Activated T-helper 1 cell treated with anti-CD3 and anti-CD28 coated beads, Interleukin-12 subunit alpha, Interleukin-12 subunit beta, Interleukin-2, Interleukin-4 antibody, amounts not matched to agents 30 ng/mL and 10 ng/mL and 1 ng/mL, durations not matched to agents 14 hours and 24 hours and 36 hours (primary cell): ENCODE measurements around the gene KSR2. TPM values are rescaled to one million over a fixed set of nuclear protein-coding genes. Genes with fewer than 3 reads are reported as not detected.

Experiments used
- DNase-seq: peaks from one replicate; pipeline ENCODE4 v3.0.0; 2021; ENCODE audit warnings: low spot score
- H3K27ac Mint-ChIP-seq: one replicate; pipeline ENCODE4 v1.8.0; 2021; ENCODE audit warnings: mild to moderate bottlenecking, mixed read lengths
- H3K27me3 Mint-ChIP-seq: one replicate; pipeline ENCODE4 v1.8.0; 2022; ENCODE audit warnings: mild to moderate bottlenecking, moderate library complexity, mixed read lengths; ENCODE audit not compliant: insufficient read depth
- H3K36me3 Mint-ChIP-seq: one replicate; pipeline ENCODE4 v1.8.0; 2021; ENCODE audit warnings: low read depth, mixed read lengths
- H3K4me1 Mint-ChIP-seq: one replicate; pipeline ENCODE4 v1.8.0; 2021; ENCODE audit warnings: low read depth, mixed read lengths
- H3K4me3 Mint-ChIP-seq: one replicate; pipeline ENCODE4 v1.8.0; 2021; ENCODE audit warnings: mild to moderate bottlenecking, moderate library complexity, mixed read lengths
- H3K9me3 Mint-ChIP-seq: one replicate; pipeline ENCODE4 v1.8.0; 2021; ENCODE audit warnings: mixed read lengths
- intact Hi-C: fragments of 100-400 bp; cut with micrococcal nuclease; formaldehyde crosslinking; loops from one replicate; pipeline ENCODE4 v1.15.1; 2024
- total RNA-seq: library from RNA; stranded (reverse); gene quantifications from 2 replicates; pipeline ENCODE4 v1.2.3, GENCODE V29; 2022

Gene KSR2
- total RNA-seq, 1 donor from 2014 or later = 0.08 TPM

DNA sequence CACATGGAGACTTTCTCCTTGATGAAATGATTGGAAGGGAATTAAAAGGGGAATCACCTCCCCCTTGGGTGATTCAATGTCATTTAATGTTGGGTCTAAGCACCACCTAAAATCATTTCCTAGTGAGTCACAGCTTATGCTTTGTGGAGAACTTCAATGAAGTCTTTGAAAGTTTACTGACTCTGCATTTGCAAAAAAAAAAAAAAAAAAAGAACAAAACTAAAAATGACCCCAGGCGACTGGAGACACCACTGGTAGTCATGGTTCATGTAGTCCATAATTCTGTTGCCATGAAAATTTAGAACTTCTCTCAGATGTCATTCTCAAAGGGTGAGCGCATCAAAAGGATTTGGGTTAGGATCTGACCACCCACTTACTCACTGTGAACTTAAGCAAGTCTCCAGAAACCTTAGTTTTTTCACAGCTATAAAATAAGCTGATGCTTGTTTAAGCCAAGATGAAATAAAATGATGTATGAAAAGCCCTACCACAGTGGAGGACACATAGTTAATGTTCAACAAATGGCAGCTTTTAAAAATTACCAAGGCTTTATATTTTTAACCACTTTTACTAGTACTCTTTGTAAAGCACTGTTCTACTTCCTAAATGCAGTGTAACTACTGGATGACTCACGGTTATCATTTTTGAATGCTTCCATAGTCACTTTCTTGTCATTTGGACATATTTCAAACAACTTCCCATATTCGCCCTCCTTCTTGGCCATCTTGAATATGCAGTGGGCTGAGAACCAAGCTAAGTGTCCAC, 18.1 kb upstream of the KSR2 start:
- Mint-ChIP-seq H3K27me3 (peaks cover 2% of the 10 kb centered on the region), H3K9me3 (peaks cover 4% of the 10 kb centered on the region), H3K4me3 (no peak overlapping the region), H3K36me3 (no peaks in the 10 kb centered on the region), H3K4me1 (no peaks in the 10 kb centered on the region), H3K27ac (no peak overlapping the region)
- DNase-seq = no peak
- intact Hi-C loops = no loop called here

DNA sequence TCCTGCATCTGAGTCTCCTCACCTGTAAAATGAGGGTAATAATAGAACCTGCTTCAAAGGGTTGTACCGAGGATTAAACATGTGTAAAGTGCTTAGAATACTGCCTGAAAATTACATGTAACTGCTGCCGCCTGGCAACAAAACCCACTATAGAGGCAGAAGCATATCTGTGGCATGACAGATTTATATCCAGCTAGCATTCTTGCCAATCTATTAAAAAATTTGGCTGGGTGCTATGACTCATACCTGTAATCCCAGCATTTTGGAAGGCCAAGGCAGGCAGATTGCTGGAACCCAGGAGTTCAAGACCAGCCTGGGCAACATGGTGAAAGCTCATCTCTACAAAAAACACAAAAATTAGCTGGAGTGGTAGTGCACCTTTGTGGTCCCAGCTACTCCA, 16.4 kb upstream of the KSR2 start:
- H3K4me3 Mint-ChIP-seq = no peak overlapping the region
- no peaks in the 10 kb centered on the region for H3K4me1 Mint-ChIP-seq
- no peak for DNase-seq
- H3K9me3 Mint-ChIP-seq = peaks cover 4% of the 10 kb centered on the region
- no peak overlapping the region for H3K27ac Mint-ChIP-seq
- intact Hi-C loops = no loop called here
- peaks cover 2% of the 10 kb centered on the region for H3K27me3 Mint-ChIP-seq
- no peaks in the 10 kb centered on the region for H3K36me3 Mint-ChIP-seq

DNA sequence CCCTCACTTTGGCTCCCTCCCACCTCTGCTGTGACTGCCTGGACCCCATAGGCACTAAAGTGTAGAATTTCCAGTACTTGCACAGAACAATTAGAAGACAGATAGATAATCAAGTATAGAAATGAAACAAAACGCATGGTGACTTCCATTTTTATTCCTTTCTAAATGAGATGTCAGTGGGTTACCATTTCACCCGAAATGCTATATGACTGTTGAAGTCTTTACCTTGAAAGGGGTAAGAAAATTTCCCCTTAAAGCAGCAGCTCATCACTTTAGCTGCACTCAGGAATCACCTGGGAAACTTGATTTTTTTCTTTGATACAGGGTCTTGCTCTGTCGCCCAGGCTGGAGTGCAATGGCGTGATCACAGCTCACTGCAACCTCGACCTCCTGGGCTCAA, 12.5 kb upstream of the KSR2 start:
- no peak overlapping the region for H3K4me3 Mint-ChIP-seq
- no peaks in the 10 kb centered on the region for H3K9me3 Mint-ChIP-seq
- no peak overlapping the region for H3K27ac Mint-ChIP-seq
- H3K27me3 Mint-ChIP-seq = no peaks in the 10 kb centered on the region
- intact Hi-C loops = no loop called here
- H3K4me1 Mint-ChIP-seq = no peaks in the 10 kb centered on the region
- H3K36me3 Mint-ChIP-seq = no peaks in the 10 kb centered on the region
- no peak for DNase-seq

DNA sequence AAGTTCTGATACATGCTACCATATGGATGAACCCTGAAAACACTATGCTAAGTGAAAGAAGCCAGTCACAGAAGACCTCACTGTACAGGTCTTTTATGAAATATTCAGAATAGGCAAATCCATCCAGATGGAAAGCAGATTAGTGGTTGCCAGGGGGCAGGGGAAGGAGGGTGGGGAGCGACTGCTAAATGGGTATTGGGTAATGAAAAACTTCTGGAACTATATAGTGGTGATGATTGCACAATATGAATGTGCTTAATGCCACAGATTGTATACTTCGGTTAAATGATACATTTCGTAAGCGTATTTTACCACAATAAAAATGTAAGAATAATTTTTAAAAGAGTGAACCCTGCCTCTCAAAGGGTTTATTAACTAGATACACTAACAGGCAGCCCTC, 11.8 kb upstream of the KSR2 start:
- Mint-ChIP-seq H3K27me3 (no peaks in the 10 kb centered on the region), H3K27ac (no peak overlapping the region), H3K4me3 (no peak overlapping the region), H3K4me1 (no peaks in the 10 kb centered on the region), H3K9me3 (no peaks in the 10 kb centered on the region), H3K36me3 (no peaks in the 10 kb centered on the region)
- intact Hi-C loops = no loop called here
- DNase-seq = no peak

DNA sequence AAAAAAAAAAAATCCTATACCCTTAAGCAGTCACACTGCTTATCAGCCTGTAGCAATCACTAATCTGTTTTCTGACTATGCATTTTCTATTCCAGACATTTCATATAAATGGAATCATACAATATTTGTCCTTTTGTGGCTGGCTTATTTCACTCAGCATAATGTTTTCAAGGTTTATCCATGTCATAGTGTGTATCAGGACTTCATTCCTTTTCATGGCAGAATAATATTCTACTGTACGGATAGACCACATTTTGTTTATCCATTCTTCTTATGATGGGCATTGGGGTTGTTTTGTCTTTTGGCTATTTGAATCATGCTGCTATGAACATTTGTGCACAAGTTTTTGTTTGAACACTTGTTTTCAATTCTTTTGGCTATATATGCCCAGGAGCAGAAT, 8.6 kb upstream of the KSR2 start:
- DNase-seq = no peak
- Mint-ChIP-seq H3K4me3 (no peak overlapping the region), H3K27me3 (peaks cover 3% of the 10 kb centered on the region), H3K36me3 (no peaks in the 10 kb centered on the region), H3K9me3 (peaks cover 5% of the 10 kb centered on the region), H3K4me1 (no peaks in the 10 kb centered on the region), H3K27ac (no peak overlapping the region)
- intact Hi-C loops = no loop called here

DNA sequence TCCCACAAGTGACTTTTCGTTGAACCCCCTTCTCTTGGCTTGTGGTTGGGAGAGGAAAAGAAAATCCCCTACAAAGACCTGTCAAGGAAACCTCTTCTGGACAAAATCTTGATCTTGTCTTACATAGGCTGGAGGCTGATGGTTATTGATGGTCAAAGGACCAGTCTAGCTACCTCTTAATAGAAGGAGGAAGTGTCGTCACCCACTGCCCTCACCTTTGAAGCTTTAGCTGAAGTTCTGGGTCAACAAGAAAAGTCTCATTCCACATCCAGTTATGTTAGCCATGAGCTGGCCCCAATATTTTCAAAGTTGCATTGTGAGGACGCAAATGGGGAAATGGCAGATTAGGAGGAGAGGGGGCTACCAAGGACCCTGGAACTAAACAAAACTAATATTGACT, 6.2 kb upstream of the KSR2 start:
- intact Hi-C loops = no loop called here
- Mint-ChIP-seq H3K4me1 (no peaks in the 10 kb centered on the region), H3K27ac (no peak overlapping the region), H3K27me3 (peaks cover 13% of the 10 kb centered on the region), H3K9me3 (peaks cover 18% of the 10 kb centered on the region), H3K4me3 (no peak overlapping the region), H3K36me3 (no peaks in the 10 kb centered on the region)
- no peak for DNase-seq

DNA sequence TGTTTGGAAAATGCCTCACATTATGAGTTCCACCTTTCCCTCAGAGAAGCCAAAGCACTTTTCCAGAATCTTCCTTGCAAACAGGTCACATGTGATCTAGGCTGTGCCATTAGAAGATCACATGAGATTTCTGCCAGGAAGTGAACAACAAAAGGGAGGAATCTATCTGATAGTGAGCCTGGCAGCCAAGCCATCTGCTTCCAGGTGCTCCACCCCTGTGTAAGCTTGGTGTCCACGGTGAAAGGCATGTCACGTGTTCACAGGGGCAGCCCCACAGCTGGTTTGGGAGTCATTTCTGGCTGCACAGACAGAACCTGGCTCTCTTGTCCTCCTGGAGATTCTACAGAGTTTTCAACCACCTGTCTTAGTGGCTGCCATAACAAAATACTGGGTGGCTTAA, 3.5 kb upstream of the KSR2 start:
- peaks cover 6% of the 10 kb centered on the region for H3K4me1 Mint-ChIP-seq
- DNase-seq = no peak
- no peaks in the 10 kb centered on the region for H3K36me3 Mint-ChIP-seq
- intact Hi-C loops = no loop called here
- no peak overlapping the region for H3K27ac Mint-ChIP-seq
- H3K9me3 Mint-ChIP-seq = peaks cover 18% of the 10 kb centered on the region
- peaks cover 32% of the 10 kb centered on the region for H3K27me3 Mint-ChIP-seq
- H3K4me3 Mint-ChIP-seq = no peak overlapping the region

DNA sequence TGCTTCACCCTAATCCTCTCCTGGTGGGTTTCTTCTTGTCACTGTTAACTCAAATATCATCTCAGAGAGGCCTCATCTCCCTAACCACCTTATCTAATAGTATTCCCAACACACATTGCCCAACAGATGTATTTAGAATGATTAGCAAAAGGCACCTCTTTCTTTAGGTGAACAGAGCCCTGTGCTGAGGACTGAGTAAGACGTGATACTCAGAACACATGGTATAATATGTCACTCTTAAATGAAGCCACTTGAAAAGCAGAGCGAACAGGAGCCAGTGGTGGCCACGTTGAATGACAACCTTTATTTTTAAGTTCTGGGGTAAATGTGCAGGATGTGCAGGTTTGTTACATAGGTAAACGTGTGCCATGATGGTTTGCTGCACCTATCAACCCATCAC, 1.5 kb upstream of the KSR2 start:
- peak overlapping the region; percentile 15 for H3K4me3 Mint-ChIP-seq
- intact Hi-C loops = no loop called here

DNA sequence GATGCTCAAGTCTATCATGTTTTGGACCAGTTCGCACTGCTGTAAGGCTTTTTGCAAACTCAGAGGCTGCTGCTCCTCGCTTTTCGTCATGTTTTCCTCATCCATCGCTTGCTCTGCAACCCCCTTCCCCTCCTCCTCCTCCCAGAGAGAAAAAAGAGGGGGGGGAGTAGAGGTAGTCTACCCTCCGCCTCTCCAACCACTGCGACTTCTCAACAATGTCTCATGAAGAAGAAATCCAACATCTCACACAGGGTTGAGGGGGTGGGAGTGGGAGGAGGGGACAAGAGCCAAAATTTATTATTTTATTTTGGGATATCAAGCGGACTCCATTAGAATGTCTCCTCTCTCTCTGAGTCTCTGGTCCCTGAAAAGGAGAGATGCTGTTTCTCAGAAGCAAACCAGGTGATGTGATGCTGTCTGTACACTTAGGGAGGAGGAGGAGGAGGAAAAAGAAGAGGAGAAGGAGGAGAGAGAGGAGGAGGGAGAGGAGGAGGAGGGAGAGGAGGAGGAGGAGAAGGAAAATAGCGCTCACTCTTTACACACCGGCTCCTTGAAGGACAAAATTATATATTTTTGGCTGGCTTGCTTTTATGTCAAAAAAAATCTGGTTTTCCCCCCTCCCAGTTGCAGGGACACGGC, 520 bp downstream of the KSR2 start:
- no peak for DNase-seq
- Mint-ChIP-seq H3K27ac (peak overlapping the region; percentile 36), H3K4me3 (peak overlapping the region; percentile 74), H3K4me1 (peaks cover 6% of the 10 kb centered on the region), H3K9me3 (peaks cover 15% of the 10 kb centered on the region), H3K27me3 (peaks cover 46% of the 10 kb centered on the region), H3K36me3 (no peaks in the 10 kb centered on the region)
- intact Hi-C loops = loop anchor here (2.0 to 5.0 kb wide), 2 partner anchors 49 to 89 kb away; partner anchors contain the start of gene RFC5

More for the DNA sequence above, 1.5 kb upstream of the KSR2 start:
- Mint-ChIP-seq H3K27ac (no peak overlapping the region), H3K36me3 (no peaks in the 10 kb centered on the region), H3K4me1 (peaks cover 6% of the 10 kb centered on the region), H3K27me3 (peaks cover 46% of the 10 kb centered on the region), H3K9me3 (peaks cover 18% of the 10 kb centered on the region)
- DNase-seq = no peak

DNA sequence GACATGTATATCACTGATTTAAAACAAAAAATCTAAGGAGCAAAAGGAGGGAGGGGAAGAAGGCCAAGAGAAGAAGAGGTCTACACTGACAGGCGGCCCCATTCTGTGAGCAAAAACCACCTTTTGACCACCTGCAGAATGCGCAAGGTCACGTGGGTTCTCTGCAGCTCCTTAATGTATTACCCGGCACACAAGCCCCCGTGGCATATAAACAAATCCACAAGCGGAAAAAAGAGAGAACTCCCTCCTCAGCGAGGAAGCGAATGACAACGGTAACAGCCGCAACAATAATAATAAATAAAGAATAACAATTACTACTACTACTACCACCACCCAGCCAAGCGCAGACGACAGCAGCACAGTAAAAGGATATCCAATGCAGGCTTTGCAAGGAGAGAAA, 1.3 kb downstream of the KSR2 start:
- DNase-seq = no peak
- intact Hi-C loops = loop anchor here (5.0 kb wide), 1 partner anchor 90 kb away; no protein-coding TSS in a partner anchor
- H3K36me3 Mint-ChIP-seq = no peaks in the 10 kb centered on the region
- H3K4me1 Mint-ChIP-seq = peaks cover 6% of the 10 kb centered on the region
- H3K27ac Mint-ChIP-seq = no peak overlapping the region
- H3K4me3 Mint-ChIP-seq = peak overlapping the region; percentile 9
- H3K9me3 Mint-ChIP-seq = peaks cover 13% of the 10 kb centered on the region
- H3K27me3 Mint-ChIP-seq = peaks cover 46% of the 10 kb centered on the region

DNA sequence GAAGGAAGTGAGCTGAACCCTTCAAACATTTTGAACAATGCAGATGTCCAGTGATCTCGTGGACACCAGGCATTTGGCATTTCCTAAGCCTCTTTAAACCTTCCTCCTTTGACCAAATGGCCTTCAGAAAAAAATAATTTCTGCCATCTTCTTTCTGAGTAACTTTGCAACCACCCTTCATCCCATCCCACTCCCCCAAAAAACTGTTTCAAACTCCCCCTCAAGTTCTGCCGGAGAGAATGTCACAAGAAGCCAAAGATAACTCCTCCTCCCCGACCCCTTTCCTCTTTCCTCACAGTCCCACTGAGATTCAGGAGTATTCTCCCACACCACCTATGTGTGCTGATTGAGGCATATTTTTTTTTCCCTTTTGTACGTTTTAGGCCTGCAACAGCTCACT, 1.7 kb downstream of the KSR2 start:
- H3K27me3 Mint-ChIP-seq = peaks cover 46% of the 10 kb centered on the region
- DNase-seq = no peak
- no peak overlapping the region for H3K27ac Mint-ChIP-seq
- intact Hi-C loops = loop anchor here (5.0 kb wide), 1 partner anchor 90 kb away; no protein-coding TSS in a partner anchor
- H3K4me3 Mint-ChIP-seq = no peak overlapping the region
- peaks cover 6% of the 10 kb centered on the region for H3K4me1 Mint-ChIP-seq
- peaks cover 11% of the 10 kb centered on the region for H3K9me3 Mint-ChIP-seq
- no peaks in the 10 kb centered on the region for H3K36me3 Mint-ChIP-seq

DNA sequence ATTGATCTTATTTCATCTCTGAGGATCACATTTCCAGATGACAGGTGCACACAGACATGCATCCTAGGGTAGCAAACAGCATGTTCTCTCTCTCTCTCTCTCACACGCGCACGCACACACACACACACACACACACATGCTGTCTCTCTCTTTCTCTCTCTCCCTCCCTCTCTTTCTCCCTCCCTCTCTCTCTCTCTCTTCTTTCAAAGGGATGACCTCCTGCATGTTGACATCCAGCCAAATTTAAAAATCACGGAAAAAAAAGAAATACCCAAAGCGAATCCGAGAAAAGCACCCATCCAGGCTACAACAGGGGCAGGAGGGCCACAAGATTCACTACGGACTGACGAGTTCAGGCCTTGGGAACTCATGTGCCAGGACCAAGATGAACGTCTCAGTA, 2.3 kb downstream of the KSR2 start:
- DNase-seq = no peak
- no peak overlapping the region for H3K27ac Mint-ChIP-seq
- H3K36me3 Mint-ChIP-seq = no peaks in the 10 kb centered on the region
- H3K9me3 Mint-ChIP-seq = peaks cover 5% of the 10 kb centered on the region
- peaks cover 43% of the 10 kb centered on the region for H3K27me3 Mint-ChIP-seq
- H3K4me1 Mint-ChIP-seq = peaks cover 6% of the 10 kb centered on the region
- intact Hi-C loops = loop anchor here (5.0 kb wide), 1 partner anchor 91 kb away; no protein-coding TSS in a partner anchor
- H3K4me3 Mint-ChIP-seq = no peak overlapping the region

DNA sequence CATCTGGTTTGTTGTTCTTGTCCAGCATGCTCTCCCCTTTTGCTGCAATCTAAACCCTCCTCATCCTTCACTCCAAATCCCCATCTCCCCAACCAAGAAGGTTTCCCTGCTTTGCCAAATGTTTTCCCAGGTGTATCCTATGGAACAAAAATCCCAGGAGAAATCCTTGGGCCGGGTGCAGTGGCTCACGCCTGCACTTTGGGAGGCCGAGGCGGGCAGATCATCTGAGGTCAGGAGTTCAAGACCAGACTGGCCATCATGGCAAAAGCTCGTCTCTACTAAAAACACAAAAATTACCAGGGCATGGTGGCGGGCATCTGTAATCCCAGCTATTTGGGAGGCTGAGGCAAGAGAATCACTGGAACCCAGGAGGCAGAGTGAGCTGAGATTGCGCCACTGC, 5.0 kb downstream of the KSR2 start:
- no peak overlapping the region for H3K4me3 Mint-ChIP-seq
- no peaks in the 10 kb centered on the region for H3K9me3 Mint-ChIP-seq
- intact Hi-C loops = no loop called here
- peaks cover 31% of the 10 kb centered on the region for H3K27me3 Mint-ChIP-seq
- DNase-seq = no peak
- H3K4me1 Mint-ChIP-seq = peaks cover 6% of the 10 kb centered on the region
- H3K27ac Mint-ChIP-seq = no peak overlapping the region
- H3K36me3 Mint-ChIP-seq = no peaks in the 10 kb centered on the region
